IPS-18c (cell line): ENCODE data around the gene FAXDC2.

Experiments
- H3K4me3 ChIP-seq: 2 replicates; pipeline ENCODE4 v1.7.0; 2013; ENCODE audit warnings: low read depth, mild to moderate bottlenecking, low read length, moderate library complexity; ENCODE audit not compliant: insufficient read depth
- H3K9me3 ChIP-seq: one replicate; pipeline ENCODE4 v1.6.1; 2013; ENCODE audit warnings: mild to moderate bottlenecking, low read length, moderate library complexity; ENCODE audit not compliant: control insufficient read depth, insufficient read depth

Gene FAXDC2

GRCh38 chr5:154788212-154788611 lies 62.2 kb downstream of the FAXDC2 start:
- Histone ChIP-seq H3K4me3 (no peak overlapping the region), H3K9me3 (peaks cover 2% of the 10 kb centered on the region)

DNA sequence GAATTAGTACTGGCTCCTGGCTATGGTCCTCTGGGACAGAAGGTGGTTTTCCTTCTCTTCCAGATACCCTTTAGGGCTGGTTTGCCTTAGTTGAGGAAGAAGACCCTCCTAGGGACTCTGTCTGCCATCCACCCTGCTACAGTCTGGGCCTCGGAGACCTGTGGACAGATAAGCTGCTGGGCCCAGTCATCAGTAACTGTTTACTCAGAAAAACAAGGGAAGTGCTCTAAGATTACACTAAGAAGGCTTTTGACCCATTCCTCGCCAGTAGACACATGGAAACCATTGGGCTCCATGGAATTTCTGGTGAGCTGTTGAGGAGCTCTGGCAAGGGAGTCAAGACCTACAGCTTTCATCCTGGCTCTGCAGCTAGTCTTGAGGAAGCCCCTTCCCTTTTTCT lies 64.0 kb downstream of the FAXDC2 start:
- H3K4me3 ChIP-seq, result no peak overlapping the region
- H3K9me3 ChIP-seq, result no peaks in the 10 kb centered on the region

GRCh38 chr5:154784856-154785255 lies 65.5 kb downstream of the FAXDC2 start:
- H3K4me3 ChIP-seq, result no peak overlapping the region
- no peaks in the 10 kb centered on the region for H3K9me3 ChIP-seq

DNA sequence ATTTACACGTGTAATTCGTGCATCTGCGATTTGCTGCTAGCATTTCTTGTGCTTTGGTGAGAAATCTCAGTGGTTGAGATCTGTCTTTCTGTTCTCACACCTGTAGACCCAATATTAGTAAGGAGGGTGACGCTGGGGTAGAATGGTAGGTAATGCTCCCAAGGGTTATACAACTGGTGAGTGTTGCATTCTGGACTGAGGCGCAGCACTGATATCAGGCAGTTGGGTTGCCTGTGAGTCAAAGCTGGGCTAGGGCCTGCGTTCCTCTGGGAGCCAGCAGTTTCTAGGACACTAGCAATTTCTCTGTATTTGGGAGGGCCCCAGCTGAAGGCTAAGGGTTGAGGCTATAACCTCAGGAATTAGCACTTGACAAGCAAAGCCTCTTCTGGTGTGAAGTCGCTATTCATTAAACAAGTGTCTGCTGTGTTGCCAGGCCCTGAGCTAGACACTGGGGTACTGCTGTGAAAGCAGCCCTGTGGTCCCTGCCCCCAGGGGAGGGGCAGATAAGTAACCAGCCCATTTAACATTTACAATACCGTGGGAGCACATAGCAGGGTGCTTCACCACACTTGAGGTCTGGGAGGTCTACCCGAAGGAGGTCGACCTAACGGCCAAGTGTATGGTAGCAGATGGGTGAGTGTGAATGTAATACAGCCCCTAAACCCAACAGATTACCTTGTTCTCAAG lies 66.5 kb downstream of the FAXDC2 start:
- no peaks in the 10 kb centered on the region for H3K9me3 ChIP-seq
- no peak overlapping the region for H3K4me3 ChIP-seq

GRCh38 chr5:154782812-154783592 lies 67.4 kb downstream of the FAXDC2 start:
- H3K9me3 ChIP-seq, result no peaks in the 10 kb centered on the region
- H3K4me3 ChIP-seq, result no peak overlapping the region

DNA sequence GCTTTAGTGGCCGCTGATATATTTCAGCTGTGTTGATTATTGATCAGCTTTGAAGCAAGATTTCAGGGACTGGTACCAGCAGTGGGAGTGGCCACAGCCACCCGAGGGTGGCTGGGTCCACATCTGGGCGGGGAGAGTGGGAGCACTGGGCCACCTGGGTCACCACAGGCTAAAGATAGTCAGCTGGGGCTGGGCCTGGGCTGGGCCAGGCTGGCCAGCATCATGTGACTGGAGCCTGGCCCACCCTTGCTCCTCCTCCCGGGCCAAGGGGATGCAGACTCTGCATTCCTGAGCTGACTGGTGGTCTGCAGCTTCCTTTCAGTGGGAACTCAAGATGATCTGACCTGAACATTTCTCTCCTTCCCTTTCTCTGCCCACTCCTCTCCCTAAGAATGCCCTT lies 68.1 kb downstream of the FAXDC2 start:
- Histone ChIP-seq H3K9me3 (no peaks in the 10 kb centered on the region), H3K4me3 (no peak overlapping the region)

GRCh38 chr5:154780128-154780527 lies 70.3 kb downstream of the FAXDC2 start:
- Histone ChIP-seq H3K4me3 (no peak overlapping the region), H3K9me3 (no peaks in the 10 kb centered on the region)

DNA sequence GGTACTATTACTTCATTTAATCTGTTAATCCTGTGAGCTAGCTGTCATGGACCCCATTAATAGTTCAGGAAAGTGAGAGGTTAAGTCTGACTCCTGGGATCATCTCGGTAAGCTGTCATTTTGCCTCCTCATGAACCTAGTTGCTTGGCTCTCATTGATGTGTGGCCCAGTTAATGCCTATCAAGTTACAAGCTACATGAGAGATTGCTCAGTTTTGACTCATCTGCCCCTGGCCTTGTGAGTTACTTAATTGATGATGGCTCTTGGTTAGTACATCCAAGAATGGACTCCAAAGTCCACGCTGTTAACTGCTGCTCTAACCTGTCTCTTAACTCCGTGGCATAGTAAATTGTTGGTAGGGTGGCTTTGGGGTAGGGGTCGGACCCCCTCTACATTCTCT lies 71.3 kb downstream of the FAXDC2 start:
- no peak overlapping the region for H3K4me3 ChIP-seq
- no peaks in the 10 kb centered on the region for H3K9me3 ChIP-seq

- Histone ChIP-seq H3K4me3 (no peak overlapping the region), H3K9me3 (no peaks in the 10 kb centered on the region)
These were observed 71.9 kb downstream of the FAXDC2 start for GRCh38 chr5:154778534-154778933.

GRCh38 chr5:154776167-154776566 lies 74.2 kb downstream of the FAXDC2 start:
- Histone ChIP-seq H3K4me3 (no peak overlapping the region), H3K9me3 (no peaks in the 10 kb centered on the region)

DNA sequence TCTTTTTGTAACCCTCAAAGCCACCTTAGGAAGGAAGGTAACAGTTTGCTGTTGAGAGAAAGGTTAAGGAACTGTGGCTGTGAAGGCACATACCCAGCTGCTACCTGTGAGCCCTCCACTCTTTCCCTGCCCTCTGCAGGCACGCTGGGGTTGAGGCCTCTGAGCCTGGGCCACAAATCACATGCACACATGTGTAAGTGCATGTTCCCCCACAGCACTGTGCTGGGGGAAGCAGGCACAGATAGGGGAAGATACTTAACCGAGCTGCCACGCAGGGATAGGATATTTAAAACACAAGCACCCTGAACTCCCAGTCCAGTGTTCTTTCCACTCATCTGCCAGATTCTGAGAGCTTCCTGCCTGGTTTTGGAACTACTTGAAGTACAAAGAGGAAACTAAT lies 77.1 kb downstream of the FAXDC2 start:
- Histone ChIP-seq H3K9me3 (no peaks in the 10 kb centered on the region), H3K4me3 (no peak overlapping the region)

DNA sequence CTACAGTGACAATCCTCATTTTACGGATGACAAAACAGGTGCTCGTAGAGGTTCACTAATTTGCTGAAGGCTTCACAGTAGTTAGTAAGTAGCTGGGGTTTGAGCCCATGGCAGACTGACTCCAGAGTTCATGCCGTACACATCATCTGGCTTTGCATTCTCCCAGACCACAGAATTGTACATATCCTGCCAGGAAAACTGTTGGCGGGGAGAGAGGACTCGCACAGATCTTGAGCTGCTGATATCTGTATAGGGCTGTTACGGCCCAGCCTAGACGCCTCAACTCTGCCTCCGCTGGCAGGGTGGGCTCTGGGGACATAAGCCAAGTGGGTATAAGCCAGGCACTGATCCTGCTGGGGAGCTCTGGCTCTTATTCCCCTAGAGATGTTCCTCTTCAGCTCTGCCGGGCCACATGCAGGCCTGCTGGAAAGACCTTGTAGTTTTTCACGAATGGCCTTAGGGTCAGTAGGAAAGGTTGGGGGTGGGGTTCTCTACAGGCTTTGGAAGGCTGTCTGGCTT lies 79.0 kb downstream of the FAXDC2 start:
- no peak overlapping the region for H3K4me3 ChIP-seq
- H3K9me3 ChIP-seq, result no peaks in the 10 kb centered on the region

DNA sequence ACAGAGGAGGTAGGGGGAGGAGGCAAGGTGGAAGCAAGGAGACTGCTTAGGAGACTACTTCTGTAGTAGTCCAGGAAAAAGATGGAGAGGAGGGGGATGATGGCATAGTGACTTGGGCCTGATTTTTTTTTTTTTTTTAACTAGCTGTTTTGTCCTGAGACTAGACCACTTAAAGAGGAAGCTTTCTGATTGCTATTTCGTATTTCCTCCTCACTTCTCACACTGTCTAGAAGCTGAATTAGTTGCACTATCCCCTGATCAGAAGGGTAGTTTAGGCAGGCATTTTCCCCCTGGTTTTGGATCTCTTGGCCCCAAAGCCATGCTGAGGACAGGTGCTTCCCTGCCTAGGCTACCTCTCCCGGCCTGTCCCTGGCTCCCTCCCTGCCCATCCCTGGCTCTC lies 80.3 kb downstream of the FAXDC2 start:
- no peaks in the 10 kb centered on the region for H3K9me3 ChIP-seq
- no peak overlapping the region for H3K4me3 ChIP-seq
